Measurements from ENCODE around the gene ACSF3.

ACSF3 gene

GRCh38 chr16:89119661-89120141, 26.0 kb downstream of the ACSF3 start:
- no peak for TF ChIP-seq CTCF (IDR thresholded peaks at IDR 0.05; ENCODE audit: control insufficient read depth, extremely low read depth, insufficient read depth)
- H3K4me3 ChIP-seq (ENCODE audit: low read depth, low read length), result no peak overlapping the region
- DNase-seq (ENCODE audit: low read depth), result no peak

- H3K4me3 ChIP-seq (ENCODE audit: low read depth, low read length), result no peak overlapping the region
- no peak for TF ChIP-seq CTCF (IDR thresholded peaks at IDR 0.05; ENCODE audit: control insufficient read depth, extremely low read depth, insufficient read depth)
- DNase-seq (ENCODE audit: low read depth), result no peak
Measured at GRCh38 chr16:89120281-89120680, 26.6 kb downstream of the ACSF3 start.

- H3K4me3 ChIP-seq (ENCODE audit: low read depth, low read length), result no peak overlapping the region
- TF ChIP-seq CTCF (IDR thresholded peaks at IDR 0.05; ENCODE audit: control insufficient read depth, extremely low read depth, insufficient read depth), result no peak
- no peak for DNase-seq (ENCODE audit: low read depth)
Measured at GRCh38 chr16:89120921-89121351, 27.3 kb downstream of the ACSF3 start.

GRCh38 chr16:89121691-89122321, 28.2 kb downstream of the ACSF3 start:
- no peak for TF ChIP-seq CTCF (IDR thresholded peaks at IDR 0.05; ENCODE audit: control insufficient read depth, extremely low read depth, insufficient read depth)
- H3K4me3 ChIP-seq (ENCODE audit: low read depth, low read length), result no peak overlapping the region
- DNase-seq (ENCODE audit: low read depth), result no peak

GRCh38 chr16:89122322-89122851, 28.7 kb downstream of the ACSF3 start:
- TF ChIP-seq CTCF (IDR thresholded peaks at IDR 0.05; ENCODE audit: control insufficient read depth, extremely low read depth, insufficient read depth), result 0 out of 2 replicates have a peak, but pooled peaks have one; percentile 10
- no peak overlapping the region for H3K4me3 ChIP-seq (ENCODE audit: low read depth, low read length)
- no peak for DNase-seq (ENCODE audit: low read depth)

- TF ChIP-seq CTCF (IDR thresholded peaks at IDR 0.05; ENCODE audit: control insufficient read depth, extremely low read depth, insufficient read depth), result no peak
- no peak for DNase-seq (ENCODE audit: low read depth)
- no peak overlapping the region for H3K4me3 ChIP-seq (ENCODE audit: low read depth, low read length)
Measured at GRCh38 chr16:89123001-89123830, 29.6 kb downstream of the ACSF3 start.
